Suprapubic skin (tissue), 3 donors: ENCODE data around the gene DHX16.
A peak's percentile ranks its signal among the peaks of the same experiment; 100 is the strongest.

Source experiments
- EP300 ChIP-seq: sonication (generic); formaldehyde crosslinking; IDR thresholded peaks from one replicate; pipeline ENCODE4 v1.6.1; 2017; ENCODE audit warnings: antibody characterized with exemption
- TF ChIP-seq, protein P1 (sequence below), 2 donors: fragments of 200-600 bp in 1 of 2; fragments of 450-650 bp in 1 of 2; sonication (generic) in 1 of 2; IDR thresholded peaks; one replicate each; pipeline ENCODE4 v1.5.1; 2016 to 2019; ENCODE audit warnings: antibody characterized with exemption in 2 of 2, mild to moderate bottlenecking in 1 of 2, moderate library complexity in 1 of 2

DNA sequence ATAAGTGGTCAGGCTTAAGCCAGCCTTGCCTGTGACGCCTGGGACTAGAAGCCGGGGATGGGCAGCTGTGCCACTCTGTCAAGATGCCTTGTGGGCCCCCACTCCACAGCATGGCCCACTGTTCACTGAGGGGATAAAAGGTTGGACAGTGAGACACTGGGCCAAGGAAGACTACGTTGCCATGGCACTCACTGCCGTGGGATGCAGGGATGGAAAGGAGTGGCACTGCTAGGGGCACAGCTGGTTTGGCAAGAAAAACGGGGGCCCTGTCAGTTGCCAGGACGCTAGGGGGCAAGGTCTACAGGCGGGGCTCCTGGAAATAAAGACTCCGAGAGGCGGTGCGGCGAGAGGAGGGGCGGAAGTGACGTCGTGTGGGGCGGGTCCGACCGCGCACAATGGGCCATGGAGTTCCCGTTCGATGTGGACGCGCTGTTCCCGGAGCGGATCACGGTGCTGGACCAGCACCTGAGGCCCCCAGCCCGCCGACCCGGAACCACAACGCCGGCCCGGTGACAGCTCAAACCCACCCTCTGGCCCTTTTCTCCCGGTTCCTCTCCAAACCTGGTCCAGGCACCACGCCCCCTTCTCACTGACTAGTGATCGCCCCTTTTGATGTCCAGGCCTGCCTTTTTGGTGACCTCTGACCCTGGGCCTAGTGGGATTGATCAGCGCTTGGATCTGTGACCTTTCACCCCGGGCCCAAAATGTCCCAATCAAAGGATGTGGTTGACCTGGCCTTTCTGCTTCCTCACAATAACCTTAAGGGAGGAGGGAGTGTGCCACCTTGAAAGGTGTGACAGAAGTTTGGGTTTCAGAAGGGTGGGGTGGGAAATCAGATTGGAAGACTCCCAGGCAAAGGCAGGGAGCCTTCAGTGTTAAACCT lies 46.1 kb downstream of the DHX16 start, which contains the start of gene ATAT1:
- TF ChIP-seq, protein P1, sequence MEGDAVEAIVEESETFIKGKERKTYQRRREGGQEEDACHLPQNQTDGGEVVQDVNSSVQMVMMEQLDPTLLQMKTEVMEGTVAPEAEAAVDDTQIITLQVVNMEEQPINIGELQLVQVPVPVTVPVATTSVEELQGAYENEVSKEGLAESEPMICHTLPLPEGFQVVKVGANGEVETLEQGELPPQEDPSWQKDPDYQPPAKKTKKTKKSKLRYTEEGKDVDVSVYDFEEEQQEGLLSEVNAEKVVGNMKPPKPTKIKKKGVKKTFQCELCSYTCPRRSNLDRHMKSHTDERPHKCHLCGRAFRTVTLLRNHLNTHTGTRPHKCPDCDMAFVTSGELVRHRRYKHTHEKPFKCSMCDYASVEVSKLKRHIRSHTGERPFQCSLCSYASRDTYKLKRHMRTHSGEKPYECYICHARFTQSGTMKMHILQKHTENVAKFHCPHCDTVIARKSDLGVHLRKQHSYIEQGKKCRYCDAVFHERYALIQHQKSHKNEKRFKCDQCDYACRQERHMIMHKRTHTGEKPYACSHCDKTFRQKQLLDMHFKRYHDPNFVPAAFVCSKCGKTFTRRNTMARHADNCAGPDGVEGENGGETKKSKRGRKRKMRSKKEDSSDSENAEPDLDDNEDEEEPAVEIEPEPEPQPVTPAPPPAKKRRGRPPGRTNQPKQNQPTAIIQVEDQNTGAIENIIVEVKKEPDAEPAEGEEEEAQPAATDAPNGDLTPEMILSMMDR (IDR thresholded peaks at IDR 0.05): peak; percentile 24 to 25
- peak; percentile 26 for TF ChIP-seq EP300
